ENCODE results near the gene TRAK2.

GRCh38 chr2:201344663-201345366 is 106.4 kb downstream of the TRAK2 start:
- TF ChIP-seq POLR2A (IDR thresholded peaks at IDR 0.05) (no peak), CTCF (IDR thresholded peaks at IDR 0.05 in 4 of 5, conservative IDR thresholded peaks at IDR 0.05 in 1 of 5) (no peak)

Measured in gastrocnemius medialis (tissue), 4 donors.